Stomach smooth muscle (tissue), 2 donors: ENCODE results near the gene TOR2A.

ENCODE experiments used
- H3K27ac ChIP-seq: one replicate; pipeline ENCODE4 v1.7.0; 2013; ENCODE audit warnings: mild to moderate bottlenecking, low read length, inconsistent platforms
- H3K27me3 ChIP-seq, 2 donors: one replicate each; pipeline ENCODE4 v1.7.0; 2013; ENCODE audit warnings: low read length in 2 of 2; ENCODE audit not compliant: insufficient read depth in 2 of 2, control insufficient read depth in 1 of 2
- H3K36me3 ChIP-seq, 2 donors: one replicate each; pipeline ENCODE4 v1.7.0; 2013; ENCODE audit warnings: low read length in 2 of 2; ENCODE audit not compliant: control insufficient read depth in 2 of 2, insufficient read depth in 2 of 2
- H3K4me1 ChIP-seq: one replicate; pipeline ENCODE4 v1.7.0; 2013; ENCODE audit warnings: low read length; ENCODE audit not compliant: control insufficient read depth, insufficient read depth
- H3K4me3 ChIP-seq, 2 donors: one replicate each; pipeline ENCODE4 v1.7.0; 2013; ENCODE audit warnings: low read length in 2 of 2
- H3K9ac ChIP-seq, 2 donors: one replicate each; pipeline ENCODE4 v1.7.0; 2013; ENCODE audit warnings: low read length in 2 of 2, mild to moderate bottlenecking in 1 of 2
- H3K9me3 ChIP-seq, 2 donors: one replicate each; pipeline ENCODE4 v1.7.0; 2013; ENCODE audit warnings: low read length in 2 of 2; ENCODE audit not compliant: control insufficient read depth in 2 of 2
- donor health status: healthy.
- donor health status: Pancreatic carcinoma.

Gene TOR2A

GRCh38 chr9:127717766-127718165 is 17.3 kb downstream of the TOR2A start:
- Histone ChIP-seq H3K4me3 (no peak overlapping the region), H3K4me1 (peaks cover 18% of the 10 kb centered on the region), H3K27me3 (peaks cover 0 to 2% of the 10 kb centered on the region in 2 donors), H3K36me3 (no peaks in the 10 kb centered on the region), H3K27ac (no peak overlapping the region), H3K9ac (no peak overlapping the region), H3K9me3 (no peaks in the 10 kb centered on the region)

- Histone ChIP-seq H3K9ac (peak overlapping the region; percentile 78 to 84), H3K4me3 (peak overlapping the region; percentile 88 to 94), H3K9me3 (no peaks in the 10 kb centered on the region), H3K4me1 (peaks cover 18% of the 10 kb centered on the region), H3K36me3 (no peaks in the 10 kb centered on the region), H3K27me3 (no peaks in the 10 kb centered on the region), H3K27ac (peak overlapping the region; percentile 79)
These were observed 18.7 kb downstream of the TOR2A start for GRCh38 chr9:127716412-127716811.

GRCh38 chr9:127715470-127716337 is 19.4 kb downstream of the TOR2A start, which contains the start of the genes PTRH1 and TTC16:
PTRH1 (minus strand) TSS chr9:127715663; CDS start chr9:127715639, 24 bp downstream.
TTC16 (plus strand) TSS chr9:127716079; CDS start chr9:127716146, 67 bp downstream.
- peaks cover 18% of the 10 kb centered on the region for H3K4me1 ChIP-seq

GRCh38 chr9:127714951-127715469 is 20.1 kb downstream of the TOR2A start:
- Histone ChIP-seq H3K27ac (peak overlapping the region; percentile 79), H3K9ac (peak overlapping the region; percentile 76 to 84), H3K27me3 (no peaks in the 10 kb centered on the region)

More at GRCh38 chr9:127715470-127716337, 19.4 kb downstream of the TOR2A start, which contains the start of the genes PTRH1 and TTC16:
- Histone ChIP-seq H3K9me3 (no peaks in the 10 kb centered on the region), H3K9ac (peak within 1 kb of the TSS; percentile 78 to 84), H3K4me3 (peak within 1 kb of the TSS; percentile 88 to 94), H3K36me3 (no peaks in the 10 kb centered on the region), H3K27me3 (no peaks in the 10 kb centered on the region), H3K27ac (peak within 1 kb of the TSS; percentile 79)

GRCh38 chr9:127714020-127714750 is 20.9 kb downstream of the TOR2A start:
- peak overlapping the region in 1 of 2 donors; percentile 21 for H3K9ac ChIP-seq
- H3K27me3 ChIP-seq, result no peaks in the 10 kb centered on the region
- no peaks in the 10 kb centered on the region for H3K9me3 ChIP-seq
- H3K4me3 ChIP-seq, result peak overlapping the region; percentile 62 to 94
- no peaks in the 10 kb centered on the region for H3K36me3 ChIP-seq
- no peak overlapping the region for H3K27ac ChIP-seq
- H3K4me1 ChIP-seq, result peaks cover 18% of the 10 kb centered on the region

More at GRCh38 chr9:127714951-127715469, 20.1 kb downstream of the TOR2A start:
- Histone ChIP-seq H3K4me1 (peaks cover 18% of the 10 kb centered on the region), H3K4me3 (peak overlapping the region; percentile 88 to 94), H3K9me3 (no peaks in the 10 kb centered on the region), H3K36me3 (no peaks in the 10 kb centered on the region)

- Histone ChIP-seq H3K4me1 (peaks cover 18% of the 10 kb centered on the region), H3K9me3 (no peaks in the 10 kb centered on the region), H3K27ac (no peak overlapping the region), H3K36me3 (no peaks in the 10 kb centered on the region), H3K27me3 (no peaks in the 10 kb centered on the region), H3K4me3 (no peak overlapping the region), H3K9ac (no peak overlapping the region)
These were observed 22.2 kb downstream of the TOR2A start for GRCh38 chr9:127712867-127713266.

- Histone ChIP-seq H3K9me3 (no peaks in the 10 kb centered on the region), H3K4me1 (peaks cover 18% of the 10 kb centered on the region), H3K4me3 (no peak overlapping the region)
These were observed 22.7 kb downstream of the TOR2A start for GRCh38 chr9:127712371-127712770.

GRCh38 chr9:127711831-127712274 is 23.2 kb downstream of the TOR2A start:
- H3K36me3 ChIP-seq, result no peaks in the 10 kb centered on the region
- no peaks in the 10 kb centered on the region for H3K9me3 ChIP-seq
- H3K9ac ChIP-seq, result no peak overlapping the region
- no peak overlapping the region for H3K27ac ChIP-seq
- H3K4me1 ChIP-seq, result peaks cover 18% of the 10 kb centered on the region
- no peak overlapping the region for H3K4me3 ChIP-seq
- H3K27me3 ChIP-seq, result no peaks in the 10 kb centered on the region

More at GRCh38 chr9:127712371-127712770, 22.7 kb downstream of the TOR2A start:
- H3K27me3 ChIP-seq, result no peaks in the 10 kb centered on the region
- H3K9ac ChIP-seq, result no peak overlapping the region
- no peaks in the 10 kb centered on the region for H3K36me3 ChIP-seq
- no peak overlapping the region for H3K27ac ChIP-seq

GRCh38 chr9:127711226-127711701 is 23.8 kb downstream of the TOR2A start:
- peaks cover 15% of the 10 kb centered on the region for H3K4me1 ChIP-seq
- no peaks in the 10 kb centered on the region for H3K27me3 ChIP-seq

GRCh38 chr9:127710204-127710783 is 24.8 kb downstream of the TOR2A start:
- Histone ChIP-seq H3K4me1 (peaks cover 11% of the 10 kb centered on the region), H3K9me3 (no peaks in the 10 kb centered on the region), H3K9ac (no peak overlapping the region), H3K27ac (no peak overlapping the region), H3K27me3 (peaks cover 0 to 2% of the 10 kb centered on the region in 2 donors), H3K4me3 (no peak overlapping the region), H3K36me3 (no peaks in the 10 kb centered on the region)

More at GRCh38 chr9:127711226-127711701, 23.8 kb downstream of the TOR2A start:
- H3K9ac ChIP-seq, result no peak overlapping the region
- H3K36me3 ChIP-seq, result no peaks in the 10 kb centered on the region
- no peaks in the 10 kb centered on the region for H3K9me3 ChIP-seq
- no peak overlapping the region for H3K4me3 ChIP-seq
- no peak overlapping the region for H3K27ac ChIP-seq
